ENCODE results near the gene CTAGE1.

DNA sequence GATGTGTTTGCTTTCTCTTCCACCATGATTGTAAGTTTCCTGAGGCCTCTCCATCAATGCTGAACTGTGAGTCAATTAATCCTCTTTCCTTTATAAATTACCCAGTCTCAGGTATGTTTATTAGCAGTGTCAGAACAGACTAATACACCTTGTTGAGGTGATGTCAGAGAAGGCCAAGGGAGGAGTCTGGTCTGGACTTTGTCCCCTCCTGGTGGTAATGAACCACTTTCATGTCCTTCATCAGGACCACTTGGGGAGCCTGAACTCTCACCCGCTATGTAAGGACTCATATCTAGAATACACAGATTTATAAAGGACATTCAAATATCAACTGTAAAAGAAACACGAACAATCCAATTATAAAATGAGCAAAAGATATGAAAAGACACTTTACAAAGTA, 2.9 kb upstream of the CTAGE1 start:
- no peak for TF ChIP-seq EP300 (IDR thresholded peaks at IDR 0.05)
- TF ChIP-seq CTCF (IDR thresholded peaks at IDR 0.05) = no peak

Measured in esophagus muscularis mucosa (tissue), 3 donors.